Keratinocyte (primary cell): ENCODE measurements around the gene GALNT9. TPM values are rescaled to one million over a fixed set of nuclear protein-coding genes. Genes with fewer than 3 reads are reported as not detected.
"Not testable (repeated sequence)": the region's sequence is repeated elsewhere in the genome, so short reads cannot be mapped to it uniquely, and the experiment has no call there.

Experiments
- DNase-seq: peaks from one replicate; pipeline ENCODE4 v3.0.0-alpha.2; 2011; ENCODE audit warnings: low read depth, missing footprints, low spot score
- FAIRE-seq: peaks from 2 replicates; lab custom pipeline; 2011; peaks lifted over from hg19 to GRCh38; lab: Jason Lieb, UNC
- H2AFZ ChIP-seq: 2 replicates; pipeline ENCODE4 v1.6.0; 2012; ENCODE audit warnings: low read length, control low read depth, inconsistent platforms; ENCODE audit not compliant: control insufficient read depth
- H3K27ac ChIP-seq: 2 replicates; pipeline ENCODE4 v1.5.1; 2011; ENCODE audit warnings: low read length; ENCODE audit not compliant: control insufficient read depth, insufficient read depth
- H3K27me3 ChIP-seq: 3 replicates; pipeline ENCODE4 v1.6.0; 2011; ENCODE audit warnings: low read length; ENCODE audit not compliant: control insufficient read depth, insufficient read depth; ENCODE audit errors: extremely low read depth
- H3K36me3 ChIP-seq, 2 experiments: 2 replicates in 1 of 2; 3 replicates in 1 of 2; pipeline ENCODE4 v1.5.1; 2011; ENCODE audit warnings: low read length in 2 of 2, mild to moderate bottlenecking in 1 of 2; ENCODE audit not compliant: control insufficient read depth in 2 of 2, insufficient read depth in 2 of 2; ENCODE audit errors: extremely low read depth in 1 of 2
- H3K4me1 ChIP-seq: 3 replicates; pipeline ENCODE4 v1.5.1; 2011; ENCODE audit warnings: low read length; ENCODE audit not compliant: control insufficient read depth, insufficient read depth; ENCODE audit errors: extremely low read depth
- H3K4me2 ChIP-seq: 3 replicates; pipeline ENCODE4 v1.6.0; 2011; ENCODE audit warnings: low read depth, low read length; ENCODE audit not compliant: control insufficient read depth, insufficient read depth; ENCODE audit errors: extremely low read depth
- H3K4me3 ChIP-seq, 3 experiments: fragments of 200-600 bp in 1 of 3; sonication (generic) in 1 of 3; 2 replicates in 2 of 3; 3 replicates in 1 of 3; pipeline ENCODE4 v1.5.1; 2011 to 2016; ENCODE audit warnings: low read length in 3 of 3, mild to moderate bottlenecking in 3 of 3, control low read depth in 2 of 3, inconsistent platforms in 1 of 3, low read depth in 1 of 3, mixed read lengths in 1 of 3, mixed run types in 1 of 3, moderate library complexity in 1 of 3; ENCODE audit not compliant: control insufficient read depth in 2 of 3, insufficient read depth in 2 of 3; ENCODE audit errors: extremely low read depth in 1 of 3
- H3K79me2 ChIP-seq: 2 replicates; pipeline ENCODE4 v1.6.0; 2012; ENCODE audit warnings: low read length; ENCODE audit not compliant: control insufficient read depth, insufficient read depth
- H3K9ac ChIP-seq: 3 replicates; pipeline ENCODE4 v1.6.0; 2011; ENCODE audit warnings: low read length; ENCODE audit not compliant: control insufficient read depth, insufficient read depth; ENCODE audit errors: extremely low read depth
- H3K9me1 ChIP-seq: 3 replicates; pipeline ENCODE4 v1.6.0; 2011; ENCODE audit warnings: low read length; ENCODE audit not compliant: control insufficient read depth, insufficient read depth; ENCODE audit errors: extremely low read depth
- H3K9me3 ChIP-seq: 2 replicates; pipeline ENCODE4 v1.5.1; 2012; ENCODE audit warnings: low read depth, low read length; ENCODE audit not compliant: control insufficient read depth
- H4K20me1 ChIP-seq: 3 replicates; pipeline ENCODE4 v1.6.0; 2011; ENCODE audit warnings: low read length; ENCODE audit not compliant: control insufficient read depth, insufficient read depth; ENCODE audit errors: extremely low read depth
- EZH2 ChIP-seq: IDR thresholded peaks from one replicate; pipeline ENCODE4 v1.6.1; 2012; ENCODE audit warnings: inconsistent platforms, mild to moderate bottlenecking, low read length, moderate library complexity
- dilution Hi-C: fragments of 300-500 bp; cut with MboI; formaldehyde crosslinking; loops from one replicate; pipeline ENCODE4 v1.7.0; 2020; ENCODE audit warnings: low sequenced_read_pairs; ENCODE audit not compliant: extremely low pct_ligation_motif_present
- polyA plus RNA-seq, 5 experiments: library from polyadenylated mRNA; depleted of rRNA in 3 of 5; stranded (reverse) in 3 of 5; stranded (forward) in 1 of 5; unstranded in 1 of 5; fragments of >200 nt; gene quantifications; 1 replicate in 1 of 5; 2 replicates in 3 of 5; 3 replicates in 1 of 5; pipeline versions ENCODE4 v1.2.1 to v1.2.3, GENCODE V29; 2011 to 2012; ENCODE audit warnings: missing spikeins in 2 of 5, low read depth in 1 of 5, low replicate concordance in 1 of 5
- TF ChIP-seq, protein P1 (sequence below), 3 experiments: IDR thresholded peaks in 1 of 3; conservative IDR thresholded peaks in 1 of 3; optimal IDR thresholded peaks in 1 of 3; 2 replicates in 2 of 3; 3 replicates in 1 of 3; pipeline versions ENCODE3 to v1.5.1; 2011; ENCODE audit warnings: low read length in 3 of 3, mild to moderate bottlenecking in 3 of 3, moderate library complexity in 2 of 3, control low read depth in 1 of 3, inconsistent platforms in 1 of 3; ENCODE audit not compliant: insufficient read depth in 2 of 3; ENCODE audit errors: extremely low read depth in 1 of 3

GALNT9 gene
- polyA plus RNA-seq, 1 donor (not counting 4 experiments of a cell fraction or from before 2014, with no cell fraction given): not detected

DNA sequence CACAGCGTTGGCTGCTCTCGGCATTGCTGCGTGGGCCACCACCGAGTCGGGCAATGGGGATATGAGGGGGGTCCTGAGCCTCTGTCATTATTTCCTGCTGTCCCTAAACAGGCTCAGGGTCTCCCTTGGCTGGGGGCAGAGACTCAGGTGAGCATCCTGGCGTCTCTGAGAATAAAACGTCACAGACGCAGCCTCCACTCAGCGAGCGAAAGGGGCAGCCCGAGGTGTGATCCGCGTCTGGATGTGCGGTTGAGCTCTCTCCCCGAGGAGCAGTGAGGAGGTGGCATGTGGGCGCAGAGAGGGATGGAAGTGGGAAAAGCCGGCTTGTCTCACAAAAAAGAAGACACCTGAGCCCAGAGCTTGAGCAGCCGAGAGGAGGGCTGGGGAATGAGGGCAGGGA, 62.6 kb downstream of the GALNT9 start:
- Histone ChIP-seq H3K4me1 (no peaks in the 10 kb centered on the region), H3K27ac (no peak overlapping the region), H3K4me2 (no peak overlapping the region), H4K20me1 (no peaks in the 10 kb centered on the region), H3K36me3 (no peaks in the 10 kb centered on the region), H2AFZ (no peak overlapping the region), H3K79me2 (no peaks in the 10 kb centered on the region), H3K27me3 (no peaks in the 10 kb centered on the region), H3K9me3 (peaks cover 6% of the 10 kb centered on the region), H3K9me1 (no peaks in the 10 kb centered on the region), H3K9ac (no peak overlapping the region), H3K4me3 (no peak overlapping the region)
- FAIRE-seq (no peak), DNase-seq (no peak)
- dilution Hi-C loops: no loop called here
- no peak for TF ChIP-seq EZH2
- TF ChIP-seq, protein P1, sequence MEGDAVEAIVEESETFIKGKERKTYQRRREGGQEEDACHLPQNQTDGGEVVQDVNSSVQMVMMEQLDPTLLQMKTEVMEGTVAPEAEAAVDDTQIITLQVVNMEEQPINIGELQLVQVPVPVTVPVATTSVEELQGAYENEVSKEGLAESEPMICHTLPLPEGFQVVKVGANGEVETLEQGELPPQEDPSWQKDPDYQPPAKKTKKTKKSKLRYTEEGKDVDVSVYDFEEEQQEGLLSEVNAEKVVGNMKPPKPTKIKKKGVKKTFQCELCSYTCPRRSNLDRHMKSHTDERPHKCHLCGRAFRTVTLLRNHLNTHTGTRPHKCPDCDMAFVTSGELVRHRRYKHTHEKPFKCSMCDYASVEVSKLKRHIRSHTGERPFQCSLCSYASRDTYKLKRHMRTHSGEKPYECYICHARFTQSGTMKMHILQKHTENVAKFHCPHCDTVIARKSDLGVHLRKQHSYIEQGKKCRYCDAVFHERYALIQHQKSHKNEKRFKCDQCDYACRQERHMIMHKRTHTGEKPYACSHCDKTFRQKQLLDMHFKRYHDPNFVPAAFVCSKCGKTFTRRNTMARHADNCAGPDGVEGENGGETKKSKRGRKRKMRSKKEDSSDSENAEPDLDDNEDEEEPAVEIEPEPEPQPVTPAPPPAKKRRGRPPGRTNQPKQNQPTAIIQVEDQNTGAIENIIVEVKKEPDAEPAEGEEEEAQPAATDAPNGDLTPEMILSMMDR (optimal IDR thresholded peaks at IDR 0.05 in 1 of 3, IDR thresholded peaks at IDR 0.05 in 1 of 3, conservative IDR thresholded peaks at IDR 0.05 in 1 of 3; ENCODE audit: extremely low read depth in 1 of 3, insufficient read depth in 2 of 3, low read length in 3 of 3): no peak

DNA sequence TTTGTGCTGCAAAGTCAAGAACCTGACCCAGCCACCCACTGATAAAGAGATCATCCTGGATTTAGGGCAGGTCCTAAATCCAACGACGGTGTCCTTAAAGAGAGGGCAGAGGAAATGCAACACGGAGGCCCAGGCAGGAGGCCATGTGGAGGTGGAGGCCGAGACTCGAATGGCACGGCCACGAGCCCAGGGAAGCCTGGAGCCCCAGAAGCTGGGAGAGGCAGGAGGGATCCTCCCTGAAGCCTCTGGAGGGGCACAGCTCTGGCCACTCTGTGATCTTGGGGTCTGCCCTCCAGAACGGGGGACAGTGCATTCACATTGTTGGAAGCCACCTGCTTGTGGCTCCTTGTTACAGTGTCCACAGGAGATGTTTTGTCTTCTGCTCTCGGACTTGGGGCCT, 63.0 kb downstream of the GALNT9 start:
- no peak overlapping the region for H3K4me2 ChIP-seq
- DNase-seq (no peak), FAIRE-seq (no peak)
- no peak for TF ChIP-seq EZH2
- TF ChIP-seq, protein P1 (optimal IDR thresholded peaks at IDR 0.05 in 1 of 3, IDR thresholded peaks at IDR 0.05 in 1 of 3, conservative IDR thresholded peaks at IDR 0.05 in 1 of 3; ENCODE audit: extremely low read depth in 1 of 3, insufficient read depth in 2 of 3, low read length in 3 of 3): no peak
- H3K9me1 ChIP-seq: no peaks in the 10 kb centered on the region
- dilution Hi-C loops: no loop called here
- no peak overlapping the region for H3K27ac ChIP-seq
- no peak overlapping the region for H3K4me3 ChIP-seq
- H3K36me3 ChIP-seq: no peaks in the 10 kb centered on the region
- no peaks in the 10 kb centered on the region for H3K79me2 ChIP-seq
- peaks cover 6% of the 10 kb centered on the region for H3K9me3 ChIP-seq
- no peak overlapping the region for H2AFZ ChIP-seq
- H3K4me1 ChIP-seq: no peaks in the 10 kb centered on the region
- H3K27me3 ChIP-seq: no peaks in the 10 kb centered on the region
- no peaks in the 10 kb centered on the region for H4K20me1 ChIP-seq
- no peak overlapping the region for H3K9ac ChIP-seq

DNA sequence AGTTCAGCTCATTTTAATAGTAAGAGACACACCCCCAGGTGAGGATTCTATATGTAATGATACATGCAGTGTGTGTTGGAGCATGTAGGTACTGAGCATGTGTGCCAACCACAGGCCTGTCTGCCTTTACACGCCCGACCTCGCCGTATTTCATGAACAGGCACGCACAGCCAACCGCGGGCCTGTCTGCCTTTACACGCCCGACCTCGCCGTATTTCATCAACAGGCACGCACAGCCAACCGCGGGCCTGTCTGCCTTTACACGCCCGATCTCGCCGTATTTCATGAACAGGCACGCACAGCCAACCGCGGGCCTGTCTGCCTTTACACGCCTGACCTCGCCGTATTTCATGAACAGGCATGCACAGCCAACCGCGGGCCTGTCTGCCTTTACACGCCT, 63.6 kb downstream of the GALNT9 start:
- H4K20me1 ChIP-seq, H2AFZ ChIP-seq, H3K9ac ChIP-seq, dilution Hi-C loops, H3K79me2 ChIP-seq, H3K9me1 ChIP-seq, FAIRE-seq, H3K27ac ChIP-seq, H3K9me3 ChIP-seq, DNase-seq, H3K36me3 ChIP-seq, H3K27me3 ChIP-seq, H3K4me1 ChIP-seq, H3K4me3 ChIP-seq, H3K4me2 ChIP-seq: not testable (repeated sequence)
